SK-N-SH treated with all-trans-retinoic acid at 6 μM for 48 hours (cell line): ENCODE results near the gene GGT5.

ENCODE experiments used
- ATAC-seq: fragments of 200-7000 bp; cut with Tn5 transposase; 3 replicates; pipeline ENCODE4 v1.9.1; 2020; ENCODE audit warnings: mild to moderate bottlenecking, moderate library complexity
- ARNTL ChIP-seq: fragments of 450-650 bp; formaldehyde crosslinking; IDR thresholded peaks from 2 replicates; pipeline ENCODE4 v1.5.0; 2020; ENCODE audit warnings: low read depth, mild to moderate bottlenecking, moderate library complexity, borderline replicate concordance
- BACH2 ChIP-seq: fragments of 250-450 bp; sonication (Bioruptor Pico); IDR thresholded peaks from 2 replicates; pipeline ENCODE4 v1.9.0; 2021; ENCODE audit warnings: mild to moderate bottlenecking, borderline replicate concordance
- CSDC2 ChIP-seq: fragments of 250-450 bp; sonication (Bioruptor Pico); IDR thresholded peaks from 2 replicates; pipeline ENCODE4 v1.5.0; 2020; ENCODE audit warnings: mild to moderate bottlenecking, moderate library complexity
- ESRRG ChIP-seq: fragments of 250-450 bp; sonication (Bioruptor Pico); IDR thresholded peaks from 2 replicates; pipeline ENCODE4 v1.6.1; 2021; ENCODE audit warnings: mild to moderate bottlenecking
- GLIS3 ChIP-seq: fragments of 250-450 bp; sonication (Bioruptor Pico); IDR thresholded peaks from 2 replicates; pipeline ENCODE4 v1.5.0; 2020; ENCODE audit warnings: mild to moderate bottlenecking, moderate library complexity
- ISL1 ChIP-seq: fragments of 250-450 bp; sonication (Bioruptor Pico); IDR thresholded peaks from 2 replicates; pipeline ENCODE4 v2.1.2; 2022; ENCODE audit warnings: mild to moderate bottlenecking, moderate library complexity
- PPARA ChIP-seq: fragments of 250-450 bp; sonication (Bioruptor Pico); IDR thresholded peaks from 2 replicates; pipeline ENCODE4 v1.5.0; 2020; ENCODE audit warnings: mild to moderate bottlenecking, borderline replicate concordance
- RARB ChIP-seq: fragments of 250-450 bp; sonication (Bioruptor Pico); IDR thresholded peaks from 2 replicates; pipeline ENCODE4 v1.8.0; 2021; ENCODE audit warnings: mild to moderate bottlenecking, moderate library complexity
- SNAI2 ChIP-seq: fragments of 250-450 bp; sonication (Bioruptor Pico); IDR thresholded peaks from 2 replicates; pipeline ENCODE4 v1.5.0; 2020; ENCODE audit warnings: mild to moderate bottlenecking, moderate library complexity
- TCF4 ChIP-seq: fragments of 250-450 bp; sonication (Bioruptor Pico); IDR thresholded peaks from 2 replicates; pipeline ENCODE4 v1.8.0; 2021; ENCODE audit warnings: mild to moderate bottlenecking, moderate library complexity, borderline replicate concordance
- TOX ChIP-seq: fragments of 250-450 bp; sonication (Bioruptor Pico); IDR thresholded peaks from 2 replicates; pipeline ENCODE4 v1.8.0; 2021; ENCODE audit warnings: mild to moderate bottlenecking, moderate library complexity, borderline replicate concordance
- ZC3H10 ChIP-seq: fragments of 250-450 bp; sonication (Bioruptor Pico); IDR thresholded peaks from 2 replicates; pipeline ENCODE4 v1.5.1; 2021; ENCODE audit warnings: mild to moderate bottlenecking, moderate library complexity
- ZFP3 ChIP-seq: fragments of 250-450 bp; sonication (Bioruptor Pico); IDR thresholded peaks from 2 replicates; pipeline ENCODE4 v1.5.0; 2020; ENCODE audit warnings: mild to moderate bottlenecking, moderate library complexity
- ZFP30 ChIP-seq: fragments of 450-650 bp; formaldehyde crosslinking; IDR thresholded peaks from 2 replicates; pipeline ENCODE4 v1.5.0; 2022; ENCODE audit warnings: mild to moderate bottlenecking, moderate library complexity
- ZNF8 ChIP-seq: fragments of 450-650 bp; formaldehyde crosslinking; IDR thresholded peaks from 2 replicates; pipeline ENCODE4 v1.5.0; 2020; ENCODE audit warnings: mild to moderate bottlenecking, moderate library complexity
- TF ChIP-seq, protein P1 (sequence below): fragments of 250-450 bp; sonication (Bioruptor Pico); IDR thresholded peaks from 2 replicates; pipeline ENCODE4 v1.5.1; 2021; ENCODE audit warnings: mild to moderate bottlenecking, moderate library complexity
- TF ChIP-seq, protein P2 (sequence below): fragments of 250-450 bp; sonication (Bioruptor Pico); IDR thresholded peaks from 2 replicates; pipeline ENCODE4 v1.8.0; 2021; ENCODE audit warnings: low read depth, mild to moderate bottlenecking, moderate library complexity, borderline replicate concordance
- TF ChIP-seq, protein P3 (sequence below): fragments of 250-450 bp; sonication (Bioruptor Pico); IDR thresholded peaks from 2 replicates; pipeline ENCODE4 v1.5.1; 2020; ENCODE audit warnings: low read depth, mild to moderate bottlenecking, moderate library complexity
- TF ChIP-seq, protein P4 (sequence below): fragments of 250-450 bp; sonication (Bioruptor Pico); IDR thresholded peaks from 2 replicates; pipeline ENCODE4 v1.8.0; 2020; ENCODE audit warnings: mild to moderate bottlenecking, moderate library complexity, borderline replicate concordance

Gene GGT5

DNA sequence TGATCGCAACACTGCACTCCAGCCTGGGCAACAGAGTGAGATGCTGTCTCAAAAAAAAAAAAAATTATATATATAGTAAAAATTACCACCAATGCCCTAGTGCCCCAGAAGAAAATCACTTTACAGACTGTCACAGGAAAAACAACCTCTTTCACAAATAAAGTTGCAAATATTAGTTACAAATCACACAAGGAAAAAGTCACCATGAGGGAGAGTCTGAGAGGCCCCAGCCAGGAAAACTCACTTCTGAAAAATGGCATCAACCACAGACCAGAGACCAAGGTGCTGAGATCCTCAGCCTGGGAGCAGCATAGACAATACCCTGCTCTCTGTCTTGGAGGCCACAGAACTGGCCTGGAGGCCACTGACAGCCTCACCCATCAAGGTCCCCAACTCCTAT lies 20.4 kb downstream of the GGT5 start:
- no peak for ATAC-seq
- TF ChIP-seq GLIS3 (CRISPR knock-in tag) (no peak), ISL1 (CRISPR knock-in tag) (no peak), ZFP30 (CRISPR knock-in tag) (no peak), ARNTL (CRISPR knock-in tag) (no peak), BACH2 (no peak), ZFP3 (CRISPR knock-in tag) (no peak), TOX (CRISPR knock-in tag) (no peak), PPARA (CRISPR knock-in tag) (no peak), SNAI2 (CRISPR knock-in tag) (no peak), ZC3H10 (CRISPR knock-in tag) (no peak)
- TF ChIP-seq, protein P1, sequence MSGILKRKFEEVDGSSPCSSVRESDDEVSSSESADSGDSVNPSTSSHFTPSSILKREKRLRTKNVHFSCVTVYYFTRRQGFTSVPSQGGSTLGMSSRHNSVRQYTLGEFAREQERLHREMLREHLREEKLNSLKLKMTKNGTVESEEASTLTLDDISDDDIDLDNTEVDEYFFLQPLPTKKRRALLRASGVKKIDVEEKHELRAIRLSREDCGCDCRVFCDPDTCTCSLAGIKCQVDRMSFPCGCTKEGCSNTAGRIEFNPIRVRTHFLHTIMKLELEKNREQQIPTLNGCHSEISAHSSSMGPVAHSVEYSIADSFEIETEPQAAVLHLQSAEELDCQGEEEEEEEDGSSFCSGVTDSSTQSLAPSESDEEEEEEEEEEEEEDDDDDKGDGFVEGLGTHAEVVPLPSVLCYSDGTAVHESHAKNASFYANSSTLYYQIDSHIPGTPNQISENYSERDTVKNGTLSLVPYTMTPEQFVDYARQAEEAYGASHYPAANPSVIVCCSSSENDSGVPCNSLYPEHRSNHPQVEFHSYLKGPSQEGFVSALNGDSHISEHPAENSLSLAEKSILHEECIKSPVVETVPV (CRISPR knock-in tag), result no peak

DNA sequence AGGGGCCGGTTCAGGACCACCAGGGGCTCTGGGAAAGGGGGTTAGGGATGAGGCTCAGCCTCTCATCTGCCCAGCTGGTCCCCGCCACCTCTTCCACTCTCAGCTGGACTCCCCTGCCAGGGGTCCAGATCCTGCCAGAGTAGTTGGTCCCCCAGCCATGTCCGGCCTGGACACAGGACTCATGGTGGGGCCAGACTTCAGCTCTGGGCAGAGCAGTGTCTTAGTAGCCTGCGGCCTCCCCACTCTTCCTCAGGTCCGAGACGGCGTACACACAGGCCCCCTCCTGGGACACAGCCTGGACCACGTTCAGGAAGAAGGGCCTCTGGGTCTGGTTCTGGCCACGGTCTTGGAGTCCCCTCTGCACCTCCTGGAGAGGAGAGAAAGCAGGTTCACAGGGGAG lies 25.1 kb downstream of the GGT5 start:
- no peak for ATAC-seq
- no peak for TF ChIP-seq ZC3H10 (CRISPR knock-in tag)
- TF ChIP-seq GLIS3 (CRISPR knock-in tag), result no peak
- no peak for TF ChIP-seq BACH2
- TF ChIP-seq, protein P2, sequence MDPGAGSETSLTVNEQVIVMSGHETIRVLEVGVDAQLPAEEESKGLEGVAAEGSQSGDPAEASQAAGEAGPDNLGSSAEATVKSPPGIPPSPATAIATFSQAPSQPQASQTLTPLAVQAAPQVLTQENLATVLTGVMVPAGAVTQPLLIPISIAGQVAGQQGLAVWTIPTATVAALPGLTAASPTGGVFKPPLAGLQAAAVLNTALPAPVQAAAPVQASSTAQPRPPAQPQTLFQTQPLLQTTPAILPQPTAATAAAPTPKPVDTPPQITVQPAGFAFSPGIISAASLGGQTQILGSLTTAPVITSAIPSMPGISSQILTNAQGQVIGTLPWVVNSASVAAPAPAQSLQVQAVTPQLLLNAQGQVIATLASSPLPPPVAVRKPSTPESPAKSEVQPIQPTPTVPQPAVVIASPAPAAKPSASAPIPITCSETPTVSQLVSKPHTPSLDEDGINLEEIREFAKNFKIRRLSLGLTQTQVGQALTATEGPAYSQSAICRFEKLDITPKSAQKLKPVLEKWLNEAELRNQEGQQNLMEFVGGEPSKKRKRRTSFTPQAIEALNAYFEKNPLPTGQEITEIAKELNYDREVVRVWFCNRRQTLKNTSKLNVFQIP (CRISPR knock-in tag), result no peak
- no peak for TF ChIP-seq ARNTL (CRISPR knock-in tag)
- no peak for TF ChIP-seq CSDC2 (CRISPR knock-in tag)
- TF ChIP-seq, protein P3, sequence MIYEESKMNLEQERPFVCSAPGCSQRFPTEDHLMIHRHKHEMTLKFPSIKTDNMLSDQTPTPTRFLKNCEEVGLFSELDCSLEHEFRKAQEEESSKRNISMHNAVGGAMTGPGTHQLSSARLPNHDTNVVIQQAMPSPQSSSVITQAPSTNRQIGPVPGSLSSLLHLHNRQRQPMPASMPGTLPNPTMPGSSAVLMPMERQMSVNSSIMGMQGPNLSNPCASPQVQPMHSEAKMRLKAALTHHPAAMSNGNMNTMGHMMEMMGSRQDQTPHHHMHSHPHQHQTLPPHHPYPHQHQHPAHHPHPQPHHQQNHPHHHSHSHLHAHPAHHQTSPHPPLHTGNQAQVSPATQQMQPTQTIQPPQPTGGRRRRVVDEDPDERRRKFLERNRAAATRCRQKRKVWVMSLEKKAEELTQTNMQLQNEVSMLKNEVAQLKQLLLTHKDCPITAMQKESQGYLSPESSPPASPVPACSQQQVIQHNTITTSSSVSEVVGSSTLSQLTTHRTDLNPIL, result no peak
- TF ChIP-seq, protein P4, sequence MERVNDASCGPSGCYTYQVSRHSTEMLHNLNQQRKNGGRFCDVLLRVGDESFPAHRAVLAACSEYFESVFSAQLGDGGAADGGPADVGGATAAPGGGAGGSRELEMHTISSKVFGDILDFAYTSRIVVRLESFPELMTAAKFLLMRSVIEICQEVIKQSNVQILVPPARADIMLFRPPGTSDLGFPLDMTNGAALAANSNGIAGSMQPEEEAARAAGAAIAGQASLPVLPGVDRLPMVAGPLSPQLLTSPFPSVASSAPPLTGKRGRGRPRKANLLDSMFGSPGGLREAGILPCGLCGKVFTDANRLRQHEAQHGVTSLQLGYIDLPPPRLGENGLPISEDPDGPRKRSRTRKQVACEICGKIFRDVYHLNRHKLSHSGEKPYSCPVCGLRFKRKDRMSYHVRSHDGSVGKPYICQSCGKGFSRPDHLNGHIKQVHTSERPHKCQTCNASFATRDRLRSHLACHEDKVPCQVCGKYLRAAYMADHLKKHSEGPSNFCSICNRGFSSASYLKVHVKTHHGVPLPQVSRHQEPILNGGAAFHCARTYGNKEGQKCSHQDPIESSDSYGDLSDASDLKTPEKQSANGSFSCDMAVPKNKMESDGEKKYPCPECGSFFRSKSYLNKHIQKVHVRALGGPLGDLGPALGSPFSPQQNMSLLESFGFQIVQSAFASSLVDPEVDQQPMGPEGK (CRISPR knock-in tag), result no peak
- TF ChIP-seq, protein P1 (CRISPR knock-in tag), result no peak
- no peak for TF ChIP-seq SNAI2 (CRISPR knock-in tag)
- TF ChIP-seq ESRRG (CRISPR knock-in tag), result no peak

DNA sequence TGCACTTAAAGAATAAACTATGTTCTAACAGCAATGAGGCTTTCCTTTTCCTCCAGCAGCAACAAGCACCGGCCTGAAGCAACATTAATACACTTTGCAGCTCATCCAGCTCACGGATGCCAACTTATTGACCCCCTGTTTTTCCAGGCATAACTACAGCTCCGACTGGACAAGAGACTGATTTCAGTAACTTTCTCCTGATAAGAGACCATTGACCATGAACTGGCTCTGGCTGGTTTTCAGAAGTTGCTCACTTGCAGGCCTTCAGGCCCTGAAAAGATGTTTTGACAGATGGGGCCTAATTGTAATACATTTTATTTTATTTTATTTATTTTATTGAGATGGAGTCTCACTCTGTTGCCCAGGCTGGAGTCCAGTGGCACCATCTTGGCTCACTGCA lies 27.5 kb downstream of the GGT5 start:
- ATAC-seq, result no peak
- TF ChIP-seq ARNTL (CRISPR knock-in tag) (no peak), TCF4 (CRISPR knock-in tag) (no peak), RARB (CRISPR knock-in tag) (no peak), ZC3H10 (CRISPR knock-in tag) (no peak), GLIS3 (CRISPR knock-in tag) (no peak), CSDC2 (CRISPR knock-in tag) (no peak), PPARA (CRISPR knock-in tag) (no peak), ZFP3 (CRISPR knock-in tag) (no peak), ZNF8 (no peak), ESRRG (CRISPR knock-in tag) (no peak)
- TF ChIP-seq, protein P4 (CRISPR knock-in tag), result no peak
- TF ChIP-seq, protein P2 (CRISPR knock-in tag), result no peak
- TF ChIP-seq, protein P3, result no peak
